ENCODE measurements around the gene DLGAP4.
A peak's percentile ranks its signal among the peaks of the same experiment; 100 is the strongest.

Gene DLGAP4

DNA sequence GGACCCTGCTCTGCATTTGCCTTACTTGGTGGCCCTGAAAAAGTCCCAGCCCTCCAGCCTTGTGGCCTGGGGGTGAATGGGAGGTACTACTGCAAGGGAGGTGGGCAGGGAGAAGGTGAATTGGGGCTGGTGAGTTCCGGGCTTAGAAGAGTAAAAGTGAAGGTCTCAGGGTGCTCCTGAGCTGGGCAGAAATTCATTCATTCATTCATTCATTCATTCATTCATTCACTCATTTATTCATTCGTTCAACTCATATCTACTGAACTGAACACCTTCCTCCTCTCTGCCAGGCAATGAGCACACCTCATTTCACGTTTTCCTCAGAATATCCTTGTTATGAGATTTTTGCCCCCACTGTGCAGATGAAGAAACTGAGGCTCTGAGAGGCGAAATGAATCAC lies 6.7 kb upstream of the DLGAP4 start:
- no peak for DNase-seq (ENCODE audit: low read depth in 1 of 2, low spot score in 1 of 2)
- Histone ChIP-seq H3K27ac (replicated peaks) (no peak overlapping the region), H3K4me3 (replicated peaks; ENCODE audit: insufficient read depth, low read length) (no peak overlapping the region), H3K27me3 (ENCODE audit: insufficient read depth, poor library complexity, severe bottlenecking) (peaks cover 17% of the 10 kb centered on the region)
- TF ChIP-seq, protein P1, sequence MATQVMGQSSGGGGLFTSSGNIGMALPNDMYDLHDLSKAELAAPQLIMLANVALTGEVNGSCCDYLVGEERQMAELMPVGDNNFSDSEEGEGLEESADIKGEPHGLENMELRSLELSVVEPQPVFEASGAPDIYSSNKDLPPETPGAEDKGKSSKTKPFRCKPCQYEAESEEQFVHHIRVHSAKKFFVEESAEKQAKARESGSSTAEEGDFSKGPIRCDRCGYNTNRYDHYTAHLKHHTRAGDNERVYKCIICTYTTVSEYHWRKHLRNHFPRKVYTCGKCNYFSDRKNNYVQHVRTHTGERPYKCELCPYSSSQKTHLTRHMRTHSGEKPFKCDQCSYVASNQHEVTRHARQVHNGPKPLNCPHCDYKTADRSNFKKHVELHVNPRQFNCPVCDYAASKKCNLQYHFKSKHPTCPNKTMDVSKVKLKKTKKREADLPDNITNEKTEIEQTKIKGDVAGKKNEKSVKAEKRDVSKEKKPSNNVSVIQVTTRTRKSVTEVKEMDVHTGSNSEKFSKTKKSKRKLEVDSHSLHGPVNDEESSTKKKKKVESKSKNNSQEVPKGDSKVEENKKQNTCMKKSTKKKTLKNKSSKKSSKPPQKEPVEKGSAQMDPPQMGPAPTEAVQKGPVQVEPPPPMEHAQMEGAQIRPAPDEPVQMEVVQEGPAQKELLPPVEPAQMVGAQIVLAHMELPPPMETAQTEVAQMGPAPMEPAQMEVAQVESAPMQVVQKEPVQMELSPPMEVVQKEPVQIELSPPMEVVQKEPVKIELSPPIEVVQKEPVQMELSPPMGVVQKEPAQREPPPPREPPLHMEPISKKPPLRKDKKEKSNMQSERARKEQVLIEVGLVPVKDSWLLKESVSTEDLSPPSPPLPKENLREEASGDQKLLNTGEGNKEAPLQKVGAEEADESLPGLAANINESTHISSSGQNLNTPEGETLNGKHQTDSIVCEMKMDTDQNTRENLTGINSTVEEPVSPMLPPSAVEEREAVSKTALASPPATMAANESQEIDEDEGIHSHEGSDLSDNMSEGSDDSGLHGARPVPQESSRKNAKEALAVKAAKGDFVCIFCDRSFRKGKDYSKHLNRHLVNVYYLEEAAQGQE (IDR thresholded peaks at IDR 0.05; ENCODE audit: insufficient replicate concordance, low read depth): no peak
- TF ChIP-seq GABPA (IDR thresholded peaks at IDR 0.05; ENCODE audit: low read depth) (no peak), SPI1 (IDR thresholded peaks at IDR 0.05; ENCODE audit: borderline replicate concordance, low read depth) (no peak), POLR2AphosphoS5 (IDR thresholded peaks at IDR 0.05; ENCODE audit: low read depth) (no peak)
- TF ChIP-seq, protein P2, sequence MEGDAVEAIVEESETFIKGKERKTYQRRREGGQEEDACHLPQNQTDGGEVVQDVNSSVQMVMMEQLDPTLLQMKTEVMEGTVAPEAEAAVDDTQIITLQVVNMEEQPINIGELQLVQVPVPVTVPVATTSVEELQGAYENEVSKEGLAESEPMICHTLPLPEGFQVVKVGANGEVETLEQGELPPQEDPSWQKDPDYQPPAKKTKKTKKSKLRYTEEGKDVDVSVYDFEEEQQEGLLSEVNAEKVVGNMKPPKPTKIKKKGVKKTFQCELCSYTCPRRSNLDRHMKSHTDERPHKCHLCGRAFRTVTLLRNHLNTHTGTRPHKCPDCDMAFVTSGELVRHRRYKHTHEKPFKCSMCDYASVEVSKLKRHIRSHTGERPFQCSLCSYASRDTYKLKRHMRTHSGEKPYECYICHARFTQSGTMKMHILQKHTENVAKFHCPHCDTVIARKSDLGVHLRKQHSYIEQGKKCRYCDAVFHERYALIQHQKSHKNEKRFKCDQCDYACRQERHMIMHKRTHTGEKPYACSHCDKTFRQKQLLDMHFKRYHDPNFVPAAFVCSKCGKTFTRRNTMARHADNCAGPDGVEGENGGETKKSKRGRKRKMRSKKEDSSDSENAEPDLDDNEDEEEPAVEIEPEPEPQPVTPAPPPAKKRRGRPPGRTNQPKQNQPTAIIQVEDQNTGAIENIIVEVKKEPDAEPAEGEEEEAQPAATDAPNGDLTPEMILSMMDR (IDR thresholded peaks at IDR 0.05; ENCODE audit: insufficient read depth, low read length): no peak

DNA sequence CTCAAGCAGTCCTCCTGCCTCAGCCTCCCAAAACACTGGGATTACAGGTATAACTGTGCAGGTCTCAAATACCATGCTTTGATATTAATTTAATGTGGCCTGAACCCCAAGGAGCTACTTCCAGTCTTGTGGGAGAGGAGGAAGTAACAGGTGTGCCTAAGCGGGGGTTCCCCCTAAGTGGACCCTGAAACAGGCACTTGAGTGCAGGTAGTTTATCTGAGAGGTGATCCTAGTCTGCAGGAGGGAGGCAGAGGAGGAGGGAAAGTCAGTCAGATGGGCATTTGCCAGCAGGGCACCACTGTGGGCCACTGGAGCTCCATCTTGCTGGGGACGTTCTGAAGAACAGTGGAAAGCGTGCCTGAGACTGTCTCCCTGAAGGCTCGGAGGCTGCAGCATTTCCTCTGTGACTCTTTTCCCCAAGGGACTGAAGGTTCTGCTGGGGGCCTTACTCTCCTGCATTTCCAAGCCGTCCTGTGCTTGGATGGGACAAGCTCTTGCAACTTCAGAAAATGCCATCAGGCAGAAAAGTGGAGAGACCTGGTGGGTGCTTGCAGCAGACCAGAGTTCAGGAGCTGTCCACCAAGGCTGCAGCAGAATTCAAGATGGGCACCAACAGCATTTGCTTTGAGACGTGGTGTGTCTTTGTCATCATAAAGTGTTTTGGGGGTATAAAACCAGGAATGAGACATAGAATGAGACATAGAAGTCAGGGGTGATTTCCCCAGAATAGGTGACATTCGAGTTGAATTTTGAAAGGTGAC lies 4.6 kb upstream of the DLGAP4 start:
- TF ChIP-seq POLR2AphosphoS5 (IDR thresholded peaks at IDR 0.05; ENCODE audit: low read depth) (no peak), GABPA (IDR thresholded peaks at IDR 0.05; ENCODE audit: low read depth) (no peak), SPI1 (IDR thresholded peaks at IDR 0.05; ENCODE audit: borderline replicate concordance, low read depth) (no peak)
- TF ChIP-seq, protein P1 (IDR thresholded peaks at IDR 0.05; ENCODE audit: insufficient replicate concordance, low read depth): no peak
- TF ChIP-seq, protein P2 (IDR thresholded peaks at IDR 0.05; ENCODE audit: insufficient read depth, low read length): no peak
- H3K27me3 ChIP-seq (ENCODE audit: insufficient read depth, poor library complexity, severe bottlenecking): peaks cover 32% of the 10 kb centered on the region

DNA sequence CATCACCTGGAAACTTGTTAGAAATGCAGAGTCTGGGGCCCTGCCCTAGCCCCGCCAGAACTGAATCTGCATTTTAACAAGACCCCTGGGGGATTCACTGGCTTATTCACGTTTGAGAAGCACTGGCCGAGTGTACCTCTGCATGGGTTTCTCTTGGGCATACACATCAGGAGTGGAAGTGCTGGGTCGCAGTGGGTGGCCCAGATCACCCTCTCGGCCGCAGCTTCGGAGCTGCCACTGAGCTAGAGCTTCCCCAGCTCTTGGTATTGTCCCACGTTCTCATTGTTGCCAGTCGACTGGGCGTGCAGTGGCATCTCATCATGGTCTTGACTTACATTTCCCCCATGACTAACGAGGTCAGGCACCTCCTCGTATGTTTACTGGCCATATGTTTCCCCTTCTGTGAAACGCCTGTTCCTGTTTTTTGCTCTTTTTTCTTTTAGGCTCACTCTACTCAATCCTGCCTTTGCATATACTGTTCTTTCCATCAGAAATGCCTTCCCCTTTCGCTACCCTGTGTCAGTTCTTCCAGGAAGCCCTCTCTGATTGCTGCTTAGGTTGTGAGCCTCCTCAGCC lies 3.0 kb upstream of the DLGAP4 start:
- Histone ChIP-seq H3K27ac (replicated peaks) (no peak overlapping the region), H3K27me3 (ENCODE audit: insufficient read depth, poor library complexity, severe bottlenecking) (peaks cover 46% of the 10 kb centered on the region), H3K4me3 (replicated peaks; ENCODE audit: insufficient read depth, low read length) (no peak overlapping the region)
- TF ChIP-seq, protein P2 (IDR thresholded peaks at IDR 0.05; ENCODE audit: insufficient read depth, low read length): no peak
- peak; percentile 60 for TF ChIP-seq SPI1 (IDR thresholded peaks at IDR 0.05; ENCODE audit: borderline replicate concordance, low read depth)
- no peak for DNase-seq (ENCODE audit: low read depth in 1 of 2, low spot score in 1 of 2)

More for the DNA sequence above, 4.6 kb upstream of the DLGAP4 start:
- no peak for DNase-seq (ENCODE audit: low read depth in 1 of 2, low spot score in 1 of 2)
- Histone ChIP-seq H3K4me3 (replicated peaks; ENCODE audit: insufficient read depth, low read length) (no peak overlapping the region), H3K27ac (replicated peaks) (no peak overlapping the region)
